H1 (cell line): Measurements from ENCODE around the gene PA2G4. TPM values are rescaled to one million over a fixed set of nuclear protein-coding genes. Genes with fewer than 3 reads are reported as not detected.

Experiments
- CTCF ChIA-PET: fragments of 300-600 bp; sonication (Branson Sonifier 250); formaldehyde crosslinking; loops from one replicate; lab custom pipeline; 2021; ENCODE audit not compliant: partially characterized antibody; lab: Charles Lee
- POLR2A ChIA-PET: fragments of 300-600 bp; sonication (Branson Sonifier 250); formaldehyde crosslinking; loops from one replicate; lab custom pipeline; 2021; ENCODE audit warnings: inconsistent platforms; ENCODE audit not compliant: partially characterized antibody; lab: Charles Lee
- DNase-seq, 2 experiments: peaks; one replicate each; pipeline versions ENCODE4 v3.0.0 to v3.0.0-alpha.2; 2010 to 2022; ENCODE audit warnings: low spot score in 2 of 2, low read depth in 1 of 2, mixed read lengths in 1 of 2
- FAIRE-seq: peaks from 2 replicates; lab custom pipeline; 2011; peaks lifted over from hg19 to GRCh38; lab: Jason Lieb, UNC
- H2AFZ ChIP-seq: 2 replicates; pipeline ENCODE4 v1.8.1; 2012; ENCODE audit warnings: low read length, inconsistent platforms
- H2AK5ac ChIP-seq: 2 replicates; pipeline ENCODE4 v1.6.1; 2013; ENCODE audit warnings: low read depth, low read length
- H2BK120ac ChIP-seq: replicated peaks from 2 replicates; pipeline ENCODE3; 2013; ENCODE audit warnings: low read depth, low read length, inconsistent platforms
- H2BK12ac ChIP-seq: 2 replicates; pipeline ENCODE4 v1.6.1; 2013; ENCODE audit warnings: low read depth, low read length
- H2BK15ac ChIP-seq: 2 replicates; pipeline ENCODE4 v1.6.1; 2013; ENCODE audit warnings: low read length
- H2BK20ac ChIP-seq: 2 replicates; pipeline ENCODE4 v1.6.1; 2013; ENCODE audit warnings: low read length
- H2BK5ac ChIP-seq: 2 replicates; pipeline ENCODE4 v1.6.1; 2013; ENCODE audit warnings: low read depth, low read length
- H3K14ac ChIP-seq: 2 replicates; pipeline ENCODE4 v1.6.1; 2013; ENCODE audit warnings: inconsistent platforms; ENCODE audit not compliant: insufficient read length
- H3K18ac ChIP-seq: 2 replicates; pipeline ENCODE4 v1.6.1; 2013; ENCODE audit warnings: low read length; ENCODE audit errors: extremely low read depth
- H3K23ac ChIP-seq: 2 replicates; pipeline ENCODE4 v1.6.1; 2013; ENCODE audit warnings: inconsistent platforms; ENCODE audit not compliant: insufficient read length
- H3K23me2 ChIP-seq: 2 replicates; pipeline ENCODE4 v1.6.1; 2013; ENCODE audit warnings: low read depth, low read length
- H3K27ac ChIP-seq: 2 replicates; pipeline ENCODE4 v1.6.1; 2011; ENCODE audit warnings: low read depth, low read length, inconsistent platforms
- H3K27me3 ChIP-seq, 4 experiments: replicated peaks in 1 of 4; 1 replicate in 1 of 4; 2 replicates in 3 of 4; pipeline versions ENCODE4 v1.6.1 to v1.8.1; 2011 to 2013; ENCODE audit warnings: low read length in 3 of 4, mild to moderate bottlenecking in 3 of 4, inconsistent platforms in 2 of 4, mixed read lengths in 2 of 4, moderate library complexity in 1 of 4; ENCODE audit not compliant: control insufficient read depth in 3 of 4, insufficient read depth in 3 of 4; ENCODE audit errors: extremely low read depth in 1 of 4
- H3K36me3 ChIP-seq, 4 experiments: 2 replicates each; pipeline versions ENCODE4 v1.6.1 to v1.8.1; 2011 to 2013; ENCODE audit warnings: mild to moderate bottlenecking in 4 of 4, low read length in 3 of 4, moderate library complexity in 2 of 4, control low read depth in 1 of 4, inconsistent platforms in 1 of 4; ENCODE audit not compliant: insufficient read depth in 4 of 4, control insufficient read depth in 2 of 4
- H3K4ac ChIP-seq: replicated peaks from 2 replicates; pipeline ENCODE3; 2013; ENCODE audit warnings: low read length, low read depth, mixed read lengths, inconsistent platforms; ENCODE audit not compliant: insufficient read length
- H3K4me1 ChIP-seq, 4 experiments: replicated peaks in 1 of 4; 1 replicate in 1 of 4; 2 replicates in 3 of 4; pipeline versions ENCODE4 v1.6.1 to v1.8.1; 2011 to 2013; ENCODE audit warnings: low read length in 3 of 4, inconsistent platforms in 2 of 4, mixed read lengths in 1 of 4; ENCODE audit not compliant: insufficient read depth in 4 of 4, control insufficient read depth in 3 of 4
- H3K4me2 ChIP-seq, 2 experiments: 2 replicates each; pipeline versions ENCODE4 v1.6.1 to v1.8.1; 2011 to 2013; ENCODE audit warnings: low read depth in 2 of 2, low read length in 2 of 2, control low read depth in 1 of 2, inconsistent platforms in 1 of 2, mild to moderate bottlenecking in 1 of 2; ENCODE audit not compliant: insufficient read depth in 1 of 2
- H3K4me3 ChIP-seq, 4 experiments: fragments of 200-600, 300-600 bp in 1 of 4; sonication (generic), shearing (Covaris generic), sonication (Bioruptor Twin) in 1 of 4; 2 replicates each; pipeline versions ENCODE4 v1.5.1 to v1.8.1; 2011 to 2016; ENCODE audit warnings: low read length in 4 of 4, low read depth in 3 of 4, control low read depth in 2 of 4, inconsistent platforms in 2 of 4, mild to moderate bottlenecking in 2 of 4, mixed read lengths in 1 of 4, moderate library complexity in 1 of 4; ENCODE audit not compliant: insufficient read depth in 2 of 4; ENCODE audit errors: extremely low read depth in 1 of 4
- H3K56ac ChIP-seq: replicated peaks from 2 replicates; pipeline ENCODE3; 2013; ENCODE audit warnings: low read depth, mild to moderate bottlenecking, mixed read lengths, low read length, inconsistent platforms; ENCODE audit not compliant: insufficient read length
- H3K79me1 ChIP-seq: 2 replicates; pipeline ENCODE4 v1.6.1; 2013; ENCODE audit warnings: low read depth, low read length, control low read depth
- H3K79me2 ChIP-seq, 2 experiments: 2 replicates each; pipeline versions ENCODE4 v1.6.1 to v1.8.1; 2012 to 2013; ENCODE audit warnings: low read length in 2 of 2, mild to moderate bottlenecking in 2 of 2, inconsistent platforms in 1 of 2; ENCODE audit not compliant: insufficient read depth in 2 of 2, control insufficient read depth in 1 of 2
- H3K9ac ChIP-seq, 4 experiments: replicated peaks in 1 of 4; 1 replicate in 1 of 4; 2 replicates in 3 of 4; pipeline versions ENCODE4 v1.6.1 to v1.8.1; 2011 to 2013; ENCODE audit warnings: low read depth in 3 of 4, low read length in 3 of 4, control low read depth in 2 of 4, mild to moderate bottlenecking in 2 of 4, moderate library complexity in 2 of 4, inconsistent platforms in 1 of 4; ENCODE audit errors: extremely low read depth in 1 of 4
- H3K9me3 ChIP-seq, 2 experiments: 2 replicates each; pipeline versions ENCODE4 v1.6.1 to v1.8.1; 2012 to 2013; ENCODE audit warnings: mild to moderate bottlenecking in 2 of 2, moderate library complexity in 2 of 2, control low read depth in 1 of 2, inconsistent platforms in 1 of 2, low read depth in 1 of 2, low read length in 1 of 2, mixed read lengths in 1 of 2; ENCODE audit not compliant: insufficient read depth in 2 of 2
- H4K20me1 ChIP-seq, 2 experiments: replicated peaks in 1 of 2; 2 replicates each; pipeline versions ENCODE3 to v1.8.1; 2011 to 2013; ENCODE audit warnings: inconsistent platforms in 2 of 2, low read length in 2 of 2, mild to moderate bottlenecking in 1 of 2; ENCODE audit not compliant: insufficient read depth in 2 of 2, control insufficient read depth in 1 of 2
- H4K5ac ChIP-seq: 2 replicates; pipeline ENCODE4 v1.6.1; 2013; ENCODE audit warnings: low read length, low read depth, mixed read lengths, inconsistent platforms; ENCODE audit not compliant: insufficient read length
- H4K8ac ChIP-seq: 2 replicates; pipeline ENCODE4 v1.8.0; 2013; ENCODE audit warnings: mild to moderate bottlenecking, moderate library complexity, low read length, inconsistent platforms; ENCODE audit not compliant: insufficient read depth; ENCODE audit errors: extremely low read depth
- H4K91ac ChIP-seq: replicated peaks from 2 replicates; pipeline ENCODE3; 2013; ENCODE audit warnings: low read length, mixed read lengths, inconsistent platforms; ENCODE audit not compliant: insufficient read length
- CBX8 ChIP-seq: fragments of 300-800, 300-1000 bp; sonication (generic); IDR thresholded peaks from 2 replicates; pipeline ENCODE4 v1.7.1; 2016; ENCODE audit warnings: low read depth, low read length, borderline replicate concordance
- CEBPB ChIP-seq: IDR thresholded peaks from 2 replicates; pipeline ENCODE4 v1.6.1; 2012; ENCODE audit warnings: low read depth, low read length
- CREB1 ChIP-seq: IDR thresholded peaks from 2 replicates; pipeline ENCODE4 v1.6.1; 2012; ENCODE audit warnings: inconsistent platforms
- JUND ChIP-seq: IDR thresholded peaks from 2 replicates; pipeline ENCODE4 v1.6.1; 2011; ENCODE audit warnings: mild to moderate bottlenecking, improper control_type of control experiment, low read length
- KDM4A ChIP-seq: IDR thresholded peaks from one replicate; pipeline ENCODE4 v1.7.1; 2012; ENCODE audit warnings: low read depth, mild to moderate bottlenecking, moderate library complexity, low read length, inconsistent platforms; ENCODE audit not compliant: severe bottlenecking
- MAFK ChIP-seq: IDR thresholded peaks from 2 replicates; pipeline ENCODE4 v1.6.1; 2012; ENCODE audit warnings: low read depth, mild to moderate bottlenecking, improper control_type of control experiment, low read length
- RNF2 ChIP-seq: fragments of 200-900, 300-1000 bp; sonication (generic); IDR thresholded peaks from 2 replicates; pipeline ENCODE4 v1.7.1; 2016; ENCODE audit warnings: borderline replicate concordance, low read depth, mild to moderate bottlenecking, antibody characterized with exemption, low read length; ENCODE audit not compliant: poor library complexity, severe bottlenecking; ENCODE audit errors: missing control alignments
- SIRT6 ChIP-seq: IDR thresholded peaks from one replicate; pipeline ENCODE4 v1.7.1; 2012; ENCODE audit warnings: low read length, inconsistent platforms
- SIX5 ChIP-seq: IDR thresholded peaks from 2 replicates; pipeline ENCODE4 v1.6.1; 2011; ENCODE audit warnings: mild to moderate bottlenecking, low read depth, low read length
- SP1 ChIP-seq: IDR thresholded peaks from 2 replicates; pipeline ENCODE4 v1.6.1; 2011; ENCODE audit warnings: low read depth, low read length
- SUZ12 ChIP-seq: fragments of 200-600 bp; sonication (generic); IDR thresholded peaks from 2 replicates; pipeline ENCODE4 v1.6.1; 2012; ENCODE audit warnings: mild to moderate bottlenecking, inconsistent platforms, low read length, moderate library complexity, mixed read lengths
- WGBS, 2 experiments: shearing (Covaris generic) in 1 of 2; methylation state at CpG; one replicate each; pipeline versions ENCODE4 v1.1.6 to v1.1.7; 2013 to 2015; ENCODE audit warnings: low lambda C conversion rate in 2 of 2, mixed read lengths in 2 of 2, inconsistent platforms in 1 of 2, low coverage in 1 of 2, missing lambda C conversion rate in 1 of 2; ENCODE audit not compliant: insufficient replicate concordance in 2 of 2, insufficient coverage in 1 of 2, insufficient read length in 1 of 2; ENCODE audit errors: extremely low coverage in 1 of 2, missing lambda C conversion rate in 1 of 2; 5-methylcytosine and 5-hydroxymethylcytosine counted together
- polyA plus RNA-seq, 7 experiments: library from polyadenylated mRNA; depleted of rRNA in 3 of 7; stranded (reverse) in 5 of 7; unstranded in 2 of 7; fragments of >200 nt in 5 of 7; fragments of 200-250 nt in 2 of 7; gene quantifications; 1 replicate in 5 of 7; 2 replicates in 1 of 7; 4 replicates in 1 of 7; pipeline versions ENCODE4 v1.2.1 to v1.2.3, GENCODE V29; 2011 to 2013; ENCODE audit warnings: missing spikeins in 2 of 7, mixed read lengths in 2 of 7
- total RNA-seq: library from RNA; stranded (reverse); fragmentation: NEBNext Ultra II Directional; extraction: Animal tissue kit (Norgen Biotek cat#: 25700); gene quantifications from 2 replicates; pipeline ENCODE4 v1.2.1, GENCODE V29; 2021

Gene PA2G4
- total and polyA plus RNA-seq, 2 of the 8 experiments (the other 6 are each of a cell fraction or from before 2014, with no cell fraction given): 159 to 242 TPM

- no peak overlapping the region for H3K14ac ChIP-seq
- H3K79me2 ChIP-seq: peaks cover 3 to 23% of the 10 kb centered on the region in 2 experiments
- H3K36me3 ChIP-seq: peaks cover 6 to 19% (median 9%) of the 10 kb centered on the region in 4 experiments; a peak in 7 of 8 replicates
- H3K4me3 ChIP-seq: no peak overlapping the region
- DNase-seq (no peak), FAIRE-seq (no peak)
- no peak overlapping the region for H4K91ac ChIP-seq
- no peak overlapping the region for H2BK5ac ChIP-seq
- H3K4ac ChIP-seq: no peak overlapping the region
- no peak overlapping the region for H2BK20ac ChIP-seq
- H4K20me1 ChIP-seq: peaks cover 2 to 8% of the 10 kb centered on the region in 2 experiments
- no peak overlapping the region for H2BK120ac ChIP-seq
- no peak overlapping the region for H3K27ac ChIP-seq
- H2AFZ ChIP-seq: no peak overlapping the region
- H2BK12ac ChIP-seq: no peak overlapping the region
- WGBS, 2 experiments: 94% methylated on average over 5 of the region's 5 CpGs; no CpG with 5 or more reads in 1 of the 2 experiments
- no peak overlapping the region for H2AK5ac ChIP-seq
- peaks cover 24% of the 10 kb centered on the region for H3K23me2 ChIP-seq
- H3K4me2 ChIP-seq: no peak overlapping the region
- peaks cover 3% of the 10 kb centered on the region; the same call in 1 of the 2 replicates for H3K79me1 ChIP-seq
- no peak overlapping the region for H4K5ac ChIP-seq
- no peaks in the 10 kb centered on the region for H3K9me3 ChIP-seq
- H3K4me1 ChIP-seq: peaks cover 9 to 21% (median 13%) of the 10 kb centered on the region in 4 experiments
- POLR2A ChIA-PET: interaction anchor here (1.1 to 15.6 kb wide), 7 partner anchors 8 to 294 kb away, joined by 3 to 656 read pairs (median 7); partner anchors contain the start of genes PA2G4, RNF41, SMARCC2 and TIMELESS
- no peak overlapping the region for H3K18ac ChIP-seq
- no peak overlapping the region for H2BK15ac ChIP-seq
- H3K23ac ChIP-seq: no peak overlapping the region
- no peaks in the 10 kb centered on the region; a peak in 1 of 7 replicates for H3K27me3 ChIP-seq
- no peak overlapping the region for H3K9ac ChIP-seq
- H4K8ac ChIP-seq: no peak overlapping the region
- CTCF ChIA-PET: interaction anchor here (1.2 to 2.7 kb wide), 5 partner anchors 10 to 44 kb away, joined by 3 to 15 read pairs (median 4); partner anchors contain the start of genes ESYT1 and ZC3H10
- no peak overlapping the region for H3K56ac ChIP-seq
- TF ChIP-seq JUND: no peak
- TF ChIP-seq SIX5: no peak
- no peak for TF ChIP-seq SUZ12
- no peak for TF ChIP-seq CREB1
- TF ChIP-seq SP1: no peak
- no peak for TF ChIP-seq MAFK
- no peak for TF ChIP-seq KDM4A
- TF ChIP-seq RNF2: no peak
- no peak for TF ChIP-seq SIRT6
- no peak for TF ChIP-seq CEBPB
- TF ChIP-seq CBX8: no peak
Observed at GRCh38 chr12:56154818-56155217, 50.5 kb downstream of the PA2G4 start.
